Left lobe of liver (tissue), 2 donors: ENCODE results near the gene ZNF333. TPM values are rescaled to one million over a fixed set of nuclear protein-coding genes. Genes with fewer than 3 reads are reported as not detected.
A peak's percentile ranks its signal among the peaks of the same experiment; 100 is the strongest.
"Not testable (repeated sequence)": the region's sequence is repeated elsewhere in the genome, so short reads cannot be mapped to it uniquely, and the experiment has no call there.

Source experiments
- ATAC-seq: fragments of 200-7000 bp; cut with Tn5 transposase; one replicate; pipeline ENCODE4 v1.9.1; 2020; ENCODE audit warnings: mild to moderate bottlenecking, moderate library complexity
- DNase-seq: peaks from one replicate; pipeline ENCODE4 v3.0.0-alpha.2; 2020; ENCODE audit warnings: low spot score
- total RNA-seq: library from RNA; stranded (reverse); gene quantifications from one replicate; pipeline ENCODE4 v1.2.1, GENCODE V29; 2021
- donor health status: DM: no; HTN: no; CAD: no; lungs with moderate emphysema.
- donor health status: DM: no; HTN: yes; CAD: no.

ZNF333 gene
- total RNA-seq, 1 donor from 2014 or later = 3.6 TPM

GRCh38 chr19:14765841-14766240 lies 76.0 kb downstream of the ZNF333 start:
- ATAC-seq, DNase-seq: not testable (repeated sequence)

- DNase-seq (no peak), ATAC-seq (no peak)
Measured at GRCh38 chr19:14767466-14767971, 77.7 kb downstream of the ZNF333 start.

GRCh38 chr19:14768001-14768400 lies 78.2 kb downstream of the ZNF333 start:
- ATAC-seq (no peak), DNase-seq (no peak)

- ATAC-seq = no peak
Measured at GRCh38 chr19:14769201-14769600, 79.4 kb downstream of the ZNF333 start.

GRCh38 chr19:14770136-14770535 lies 80.3 kb downstream of the ZNF333 start:
- ATAC-seq (no peak), DNase-seq (no peak)

More at GRCh38 chr19:14769201-14769600, 79.4 kb downstream of the ZNF333 start:
- no peak for DNase-seq

GRCh38 chr19:14770944-14771839 lies 81.3 kb downstream of the ZNF333 start:
- no peak for ATAC-seq
- no peak for DNase-seq

- DNase-seq = no peak
- ATAC-seq = no peak
Measured at GRCh38 chr19:14772467-14772866, 82.6 kb downstream of the ZNF333 start.

GRCh38 chr19:14772995-14773394 lies 83.1 kb downstream of the ZNF333 start:
- ATAC-seq (no peak), DNase-seq (no peak)

GRCh38 chr19:14773722-14774121 lies 83.9 kb downstream of the ZNF333 start:
- DNase-seq, ATAC-seq: not testable (repeated sequence)

GRCh38 chr19:14774373-14774772 lies 84.5 kb downstream of the ZNF333 start:
- DNase-seq = no peak
- ATAC-seq = no peak

GRCh38 chr19:14775326-14775725 lies 85.5 kb downstream of the ZNF333 start:
- not testable (repeated sequence) for ATAC-seq, DNase-seq

- peak; percentile 41 for ATAC-seq
- DNase-seq = no peak
Measured at GRCh38 chr19:14775869-14776586, 86.2 kb downstream of the ZNF333 start.

- not testable (repeated sequence) for ATAC-seq
Measured at GRCh38 chr19:14777645-14778044, 87.8 kb downstream of the ZNF333 start.

GRCh38 chr19:14778110-14778845 lies 88.4 kb downstream of the ZNF333 start, which contains the start of gene ADGRE2:
Gene ADGRE2 (minus strand): TSS chr19:14778560. CDS start chr19:14776756, 1,804 bp downstream.
- not testable (repeated sequence) for ATAC-seq, DNase-seq

More at GRCh38 chr19:14777645-14778044, 87.8 kb downstream of the ZNF333 start:
- not testable (repeated sequence) for DNase-seq

GRCh38 chr19:14779151-14779550 lies 89.3 kb downstream of the ZNF333 start:
- no peak for DNase-seq
- no peak for ATAC-seq

- not testable (repeated sequence) for DNase-seq, ATAC-seq
Measured at GRCh38 chr19:14780622-14781225, 90.9 kb downstream of the ZNF333 start.

- DNase-seq = not testable (repeated sequence)
Measured at GRCh38 chr19:14781713-14782536, 92.1 kb downstream of the ZNF333 start.

GRCh38 chr19:14782626-14783409 lies 93.0 kb downstream of the ZNF333 start:
- DNase-seq = no peak
- ATAC-seq = no peak

More at GRCh38 chr19:14781713-14782536, 92.1 kb downstream of the ZNF333 start:
- ATAC-seq = not testable (repeated sequence)
